HUES64 (cell line): ENCODE results near the gene SPATA9.
"Not testable (repeated sequence)": the region's sequence is repeated elsewhere in the genome, so short reads cannot be mapped to it uniquely, and the experiment has no call there.

Experiments used
- H3K27ac ChIP-seq: 2 replicates; pipeline ENCODE4 v1.7.0; 2013; ENCODE audit warnings: low read depth, low read length, inconsistent platforms
- H3K27me3 ChIP-seq: 2 replicates; pipeline ENCODE4 v1.6.1; 2013; ENCODE audit warnings: mild to moderate bottlenecking, low read length; ENCODE audit not compliant: insufficient read depth
- H3K36me3 ChIP-seq: 2 replicates; pipeline ENCODE4 v1.6.1; 2013; ENCODE audit warnings: mild to moderate bottlenecking, low read length; ENCODE audit not compliant: insufficient read depth
- H3K4me1 ChIP-seq: 2 replicates; pipeline ENCODE4 v1.6.1; 2013; ENCODE audit warnings: mild to moderate bottlenecking, low read length, moderate library complexity; ENCODE audit not compliant: insufficient read depth
- H3K4me3 ChIP-seq: 2 replicates; pipeline ENCODE4 v1.5.1; 2013; ENCODE audit warnings: mild to moderate bottlenecking, low read length, moderate library complexity
- H3K9ac ChIP-seq: 2 replicates; pipeline ENCODE4 v1.6.1; 2013; ENCODE audit warnings: mild to moderate bottlenecking, low read depth, low read length
- H3K9me3 ChIP-seq: 2 replicates; pipeline ENCODE4 v1.6.1; 2013; ENCODE audit warnings: low read depth, low read length; ENCODE audit not compliant: insufficient read depth
- WGBS: fragments of 150-250, 120-280 bp; methylation state at CpG from one replicate; pipeline ENCODE4 v1.1.7; 2013; ENCODE audit warnings: missing lambda C conversion rate; 5-methylcytosine and 5-hydroxymethylcytosine counted together

Gene SPATA9

GRCh38 chr5:95633671-95634070 is 49.1 kb downstream of the SPATA9 start:
- over 99% methylated on average over 3 of the region's 3 CpGs for WGBS
- Histone ChIP-seq H3K9ac (no peak overlapping the region), H3K4me3 (no peak overlapping the region), H3K27ac (no peak overlapping the region), H3K9me3 (peaks cover 5% of the 10 kb centered on the region), H3K4me1 (no peaks in the 10 kb centered on the region), H3K36me3 (no peaks in the 10 kb centered on the region), H3K27me3 (no peaks in the 10 kb centered on the region)

DNA sequence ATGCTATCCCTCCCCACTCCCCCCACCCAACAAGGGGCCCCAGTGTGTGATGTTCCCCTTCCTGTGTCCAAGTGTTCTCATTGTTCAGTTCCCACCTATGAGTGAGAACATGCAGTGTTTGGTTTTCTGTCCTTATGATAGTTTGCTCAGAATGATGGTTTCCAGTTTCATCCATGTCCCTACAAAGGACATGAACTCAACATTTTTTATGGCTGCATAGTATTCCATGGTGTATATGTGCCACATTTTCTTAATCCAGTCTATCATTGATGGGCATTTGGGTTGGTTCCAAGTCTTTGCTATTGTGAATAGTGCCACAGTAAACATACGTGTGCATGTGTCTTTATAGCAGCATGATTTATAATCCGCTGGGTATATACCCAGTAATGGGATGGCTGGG is 49.8 kb downstream of the SPATA9 start:
- not testable (repeated sequence) for H3K27ac ChIP-seq, H3K4me3 ChIP-seq, H3K4me1 ChIP-seq, H3K27me3 ChIP-seq, H3K36me3 ChIP-seq, H3K9ac ChIP-seq
- WGBS = 94% methylated on average over 2 of the region's 2 CpGs
- peaks cover 12% of the 10 kb centered on the region for H3K9me3 ChIP-seq

DNA sequence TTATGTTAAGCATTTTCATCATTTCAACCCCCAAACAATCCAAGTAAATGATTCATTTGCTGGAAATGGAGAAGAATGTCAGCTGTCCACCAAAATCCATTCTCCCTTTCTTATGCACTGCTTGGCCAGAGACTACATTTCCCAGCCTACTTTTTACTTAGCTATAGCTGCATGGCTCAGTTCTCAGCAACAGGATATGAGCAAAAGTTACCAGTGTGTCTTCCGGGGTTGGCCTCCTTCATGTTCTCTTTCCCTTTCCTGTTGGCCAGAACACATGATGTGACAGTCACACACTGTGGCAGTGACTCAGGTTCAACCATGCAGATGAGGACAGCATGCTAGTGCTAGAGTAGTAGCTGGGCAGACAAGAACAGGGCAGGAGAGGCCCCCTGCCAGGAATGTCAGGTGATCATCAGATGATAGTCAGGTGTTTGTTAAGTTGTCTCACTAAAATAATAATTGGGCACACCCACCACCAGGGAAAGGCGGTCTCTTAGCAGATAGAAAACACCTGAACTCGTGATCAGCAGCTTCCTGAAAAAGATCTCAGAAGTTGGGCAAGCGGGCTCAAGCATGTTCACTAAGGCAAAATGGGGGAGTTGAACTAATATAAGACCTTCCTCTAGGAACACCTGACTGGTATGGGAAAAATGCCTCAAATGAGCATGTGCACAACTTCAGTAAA is 50.7 kb downstream of the SPATA9 start:
- no peak overlapping the region for H3K27ac ChIP-seq
- peaks cover 14% of the 10 kb centered on the region for H3K9me3 ChIP-seq
- H3K4me1 ChIP-seq = no peaks in the 10 kb centered on the region
- H3K27me3 ChIP-seq = no peaks in the 10 kb centered on the region
- H3K9ac ChIP-seq = no peak overlapping the region
- 85% methylated on average over 4 of the region's 4 CpGs for WGBS
- no peak overlapping the region for H3K4me3 ChIP-seq
- H3K36me3 ChIP-seq = no peaks in the 10 kb centered on the region

GRCh38 chr5:95631255-95631958 is 51.4 kb downstream of the SPATA9 start:
- Histone ChIP-seq H3K4me3 (no peak overlapping the region), H3K4me1 (no peaks in the 10 kb centered on the region), H3K36me3 (no peaks in the 10 kb centered on the region), H3K27me3 (no peaks in the 10 kb centered on the region), H3K27ac (no peak overlapping the region), H3K9ac (no peak overlapping the region), H3K9me3 (peaks cover 14% of the 10 kb centered on the region)
- 86% methylated on average over 1 of the region's 2 CpGs for WGBS

- Histone ChIP-seq H3K4me1 (no peaks in the 10 kb centered on the region), H3K9ac (no peak overlapping the region), H3K27me3 (no peaks in the 10 kb centered on the region), H3K27ac (no peak overlapping the region), H3K9me3 (peaks cover 14% of the 10 kb centered on the region), H3K36me3 (no peaks in the 10 kb centered on the region), H3K4me3 (no peak overlapping the region)
- 94% methylated on average over 5 of the region's 5 CpGs for WGBS
Observed at GRCh38 chr5:95630394-95630917, 52.3 kb downstream of the SPATA9 start.

- Histone ChIP-seq H3K4me1 (no peaks in the 10 kb centered on the region), H3K4me3 (no peak overlapping the region)
- WGBS = 92% methylated on average over 1 of the region's 1 CpG
Observed at GRCh38 chr5:95628933-95629332, 53.9 kb downstream of the SPATA9 start.

GRCh38 chr5:95627971-95628810 is 54.6 kb downstream of the SPATA9 start:
- Histone ChIP-seq H3K4me3 (no peak overlapping the region), H3K36me3 (no peaks in the 10 kb centered on the region), H3K27me3 (peaks cover 7% of the 10 kb centered on the region), H3K27ac (no peak overlapping the region), H3K9ac (no peak overlapping the region), H3K4me1 (no peaks in the 10 kb centered on the region), H3K9me3 (peaks cover 14% of the 10 kb centered on the region)
- 94% methylated on average over 4 of the region's 4 CpGs for WGBS

More at GRCh38 chr5:95628933-95629332, 53.9 kb downstream of the SPATA9 start:
- peaks cover 14% of the 10 kb centered on the region for H3K9me3 ChIP-seq
- no peaks in the 10 kb centered on the region for H3K36me3 ChIP-seq
- H3K9ac ChIP-seq = no peak overlapping the region
- H3K27me3 ChIP-seq = no peaks in the 10 kb centered on the region; the same call in 1 of the 2 replicates
- H3K27ac ChIP-seq = no peak overlapping the region

GRCh38 chr5:95626701-95627100 is 56.1 kb downstream of the SPATA9 start:
- Histone ChIP-seq H3K36me3 (no peaks in the 10 kb centered on the region), H3K27me3 (peaks cover 22% of the 10 kb centered on the region), H3K9ac (no peak overlapping the region), H3K27ac (no peak overlapping the region), H3K4me3 (no peak overlapping the region), H3K4me1 (no peaks in the 10 kb centered on the region), H3K9me3 (peaks cover 14% of the 10 kb centered on the region)
- 81% methylated on average over 1 of the region's 1 CpG for WGBS

GRCh38 chr5:95624368-95624767 is 58.4 kb downstream of the SPATA9 start:
- whole genome bisulfite sequencing = no CpG with 5 or more reads among the region's 2 CpGs
- Histone ChIP-seq H3K9ac (no peak overlapping the region), H3K9me3 (peaks cover 14% of the 10 kb centered on the region), H3K4me3 (no peak overlapping the region), H3K4me1 (no peaks in the 10 kb centered on the region), H3K27me3 (peaks cover 46% of the 10 kb centered on the region), H3K36me3 (no peaks in the 10 kb centered on the region), H3K27ac (no peak overlapping the region)

DNA sequence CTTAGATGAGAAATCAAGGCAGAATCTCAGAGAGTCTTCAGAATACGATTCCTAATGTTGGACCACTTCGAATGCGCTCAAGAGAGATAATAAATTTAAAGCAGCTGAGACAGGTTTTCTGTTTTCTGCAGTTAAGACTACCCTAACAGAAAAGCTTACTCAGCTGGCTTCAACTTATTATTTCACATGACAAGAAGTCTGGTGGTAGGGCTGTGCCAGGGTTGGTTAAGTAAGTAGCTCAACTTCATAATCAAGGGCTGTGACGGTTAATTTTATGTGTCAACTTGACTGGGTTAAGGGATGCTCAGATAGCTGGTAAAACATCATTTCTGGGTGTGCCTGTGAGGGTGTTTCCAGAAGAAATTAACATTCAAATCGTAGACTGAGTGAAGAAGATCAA is 59.1 kb downstream of the SPATA9 start:
- Histone ChIP-seq H3K27ac (no peak overlapping the region), H3K36me3 (no peaks in the 10 kb centered on the region), H3K27me3 (peaks cover 52% of the 10 kb centered on the region), H3K9me3 (peaks cover 10% of the 10 kb centered on the region), H3K9ac (no peak overlapping the region), H3K4me1 (no peaks in the 10 kb centered on the region), H3K4me3 (no peak overlapping the region)
- WGBS = 94% methylated on average over 5 of the region's 5 CpGs
